ENCODE data around the gene NCKAP1.

GRCh38 chr2:183057333-183057985 is 19.2 kb upstream of the NCKAP1 start:
- TF ChIP-seq CTCF (IDR thresholded peaks at IDR 0.05; ENCODE audit: low read depth, low read length) (no peak), MAX (IDR thresholded peaks at IDR 0.05; ENCODE audit: low read depth, low read length) (no peak)
